Measurements from ENCODE around the gene SEPTIN10.

Gene SEPTIN10

DNA sequence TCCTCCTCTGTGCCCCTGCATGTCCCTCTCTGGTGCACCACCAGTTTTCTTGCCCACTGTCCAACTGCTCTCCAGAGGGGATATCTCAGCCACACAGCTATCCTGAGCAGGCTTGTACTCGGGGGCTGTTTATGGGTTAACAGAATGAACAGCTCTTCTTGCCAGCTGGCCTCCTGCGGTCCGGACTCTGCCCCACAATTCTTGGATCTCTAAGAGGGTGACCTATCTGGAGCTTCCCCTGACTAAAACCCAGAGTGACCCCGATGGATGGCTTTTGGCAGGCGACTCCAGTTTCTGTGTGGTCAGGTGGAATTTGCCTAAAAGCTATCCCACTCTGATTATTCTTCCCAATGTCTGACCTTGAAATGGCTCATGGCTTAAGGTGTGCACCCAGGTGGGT is 9.5 kb upstream of the SEPTIN10 start:
- H3K4me3 ChIP-seq, result no peak overlapping the region
- DNase-seq (ENCODE audit: low spot score), result no peak
- H3K27ac ChIP-seq, result no peak overlapping the region
- TF ChIP-seq, protein P1, sequence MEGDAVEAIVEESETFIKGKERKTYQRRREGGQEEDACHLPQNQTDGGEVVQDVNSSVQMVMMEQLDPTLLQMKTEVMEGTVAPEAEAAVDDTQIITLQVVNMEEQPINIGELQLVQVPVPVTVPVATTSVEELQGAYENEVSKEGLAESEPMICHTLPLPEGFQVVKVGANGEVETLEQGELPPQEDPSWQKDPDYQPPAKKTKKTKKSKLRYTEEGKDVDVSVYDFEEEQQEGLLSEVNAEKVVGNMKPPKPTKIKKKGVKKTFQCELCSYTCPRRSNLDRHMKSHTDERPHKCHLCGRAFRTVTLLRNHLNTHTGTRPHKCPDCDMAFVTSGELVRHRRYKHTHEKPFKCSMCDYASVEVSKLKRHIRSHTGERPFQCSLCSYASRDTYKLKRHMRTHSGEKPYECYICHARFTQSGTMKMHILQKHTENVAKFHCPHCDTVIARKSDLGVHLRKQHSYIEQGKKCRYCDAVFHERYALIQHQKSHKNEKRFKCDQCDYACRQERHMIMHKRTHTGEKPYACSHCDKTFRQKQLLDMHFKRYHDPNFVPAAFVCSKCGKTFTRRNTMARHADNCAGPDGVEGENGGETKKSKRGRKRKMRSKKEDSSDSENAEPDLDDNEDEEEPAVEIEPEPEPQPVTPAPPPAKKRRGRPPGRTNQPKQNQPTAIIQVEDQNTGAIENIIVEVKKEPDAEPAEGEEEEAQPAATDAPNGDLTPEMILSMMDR (IDR thresholded peaks at IDR 0.05), result no peak

DNA sequence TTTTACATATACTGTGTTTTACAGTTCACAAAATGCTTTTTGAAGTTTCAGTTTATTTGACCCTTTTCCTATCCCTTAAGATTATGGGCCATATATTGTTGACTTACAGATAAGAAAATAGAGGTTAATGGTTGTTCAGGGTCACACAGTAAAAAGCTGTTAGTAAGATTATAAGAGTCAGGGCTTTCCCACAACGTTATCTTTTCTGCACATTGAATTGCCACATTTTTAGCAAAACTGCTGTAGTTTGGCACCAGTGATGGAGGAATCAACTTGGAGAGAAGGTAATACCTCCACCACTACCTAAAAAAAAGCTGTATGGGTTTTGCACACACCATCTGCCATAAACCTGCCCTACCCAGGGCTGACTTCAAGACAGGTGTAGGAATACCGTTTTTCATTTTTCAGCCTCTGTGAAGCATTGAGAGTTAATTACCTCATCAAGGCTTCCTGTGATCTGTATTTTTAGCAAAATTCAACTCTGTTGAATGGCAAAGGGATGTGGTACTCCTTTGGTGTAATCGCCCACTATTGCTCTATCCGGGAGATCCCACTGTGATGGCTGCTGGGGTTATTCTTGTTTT is 5.4 kb upstream of the SEPTIN10 start:
- no peak for DNase-seq (ENCODE audit: low spot score)
- Histone ChIP-seq H3K27ac (no peak overlapping the region), H3K4me3 (no peak overlapping the region)
- TF ChIP-seq, protein P1 (IDR thresholded peaks at IDR 0.05), result no peak

DNA sequence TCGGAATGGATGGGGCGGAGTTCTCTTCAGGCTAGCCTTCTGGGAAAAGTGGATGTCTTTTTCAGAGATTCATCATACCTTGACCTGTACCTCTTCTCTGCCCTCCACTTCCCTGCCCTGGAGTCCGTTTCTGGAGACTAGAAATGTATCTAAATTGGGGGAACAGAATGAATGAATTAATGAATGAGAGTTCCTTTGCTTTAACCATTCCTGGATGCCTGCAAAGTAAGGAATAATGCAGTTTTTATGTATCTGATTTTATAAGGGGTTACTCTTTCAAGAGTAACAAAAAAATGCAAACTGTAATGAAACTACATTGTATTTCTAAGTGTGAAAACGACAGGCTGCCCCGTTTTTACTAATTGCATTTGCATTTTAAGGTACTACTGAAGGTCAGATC is 2.4 kb upstream of the SEPTIN10 start:
- Histone ChIP-seq H3K27ac (no peak overlapping the region), H3K4me3 (peak overlapping the region; percentile 90)
- TF ChIP-seq, protein P1 (IDR thresholded peaks at IDR 0.05), result no peak
- DNase-seq (ENCODE audit: low spot score), result no peak

DNA sequence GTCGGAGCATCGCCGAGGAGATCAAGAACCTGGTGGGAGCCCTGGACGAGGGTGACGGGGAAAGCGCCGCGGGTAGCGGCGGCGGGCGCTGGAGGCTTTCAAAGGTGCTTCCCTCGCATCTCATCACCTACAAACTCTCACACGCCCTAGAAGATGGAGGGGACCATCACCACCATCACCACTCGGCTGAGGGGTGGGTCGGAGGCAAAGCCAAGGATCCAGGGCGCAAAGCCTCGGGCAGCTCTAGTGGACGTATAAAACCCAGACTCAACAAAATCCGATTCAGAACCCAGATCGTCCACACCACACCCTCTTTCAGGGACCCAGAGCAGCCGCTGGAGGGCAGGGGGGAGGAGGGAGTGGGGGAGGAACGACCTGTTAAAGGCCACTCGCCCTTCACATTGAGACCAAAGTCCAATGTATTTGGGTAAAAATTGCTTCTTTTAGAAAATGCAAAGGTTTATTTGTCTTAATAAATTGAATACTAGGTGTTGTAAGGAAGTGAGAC is 1.9 kb upstream of the SEPTIN10 start:
- no peak overlapping the region for H3K27ac ChIP-seq
- no peak for DNase-seq (ENCODE audit: low spot score)
- H3K4me3 ChIP-seq, result peak overlapping the region; percentile 90
- TF ChIP-seq, protein P1 (IDR thresholded peaks at IDR 0.05), result no peak

DNA sequence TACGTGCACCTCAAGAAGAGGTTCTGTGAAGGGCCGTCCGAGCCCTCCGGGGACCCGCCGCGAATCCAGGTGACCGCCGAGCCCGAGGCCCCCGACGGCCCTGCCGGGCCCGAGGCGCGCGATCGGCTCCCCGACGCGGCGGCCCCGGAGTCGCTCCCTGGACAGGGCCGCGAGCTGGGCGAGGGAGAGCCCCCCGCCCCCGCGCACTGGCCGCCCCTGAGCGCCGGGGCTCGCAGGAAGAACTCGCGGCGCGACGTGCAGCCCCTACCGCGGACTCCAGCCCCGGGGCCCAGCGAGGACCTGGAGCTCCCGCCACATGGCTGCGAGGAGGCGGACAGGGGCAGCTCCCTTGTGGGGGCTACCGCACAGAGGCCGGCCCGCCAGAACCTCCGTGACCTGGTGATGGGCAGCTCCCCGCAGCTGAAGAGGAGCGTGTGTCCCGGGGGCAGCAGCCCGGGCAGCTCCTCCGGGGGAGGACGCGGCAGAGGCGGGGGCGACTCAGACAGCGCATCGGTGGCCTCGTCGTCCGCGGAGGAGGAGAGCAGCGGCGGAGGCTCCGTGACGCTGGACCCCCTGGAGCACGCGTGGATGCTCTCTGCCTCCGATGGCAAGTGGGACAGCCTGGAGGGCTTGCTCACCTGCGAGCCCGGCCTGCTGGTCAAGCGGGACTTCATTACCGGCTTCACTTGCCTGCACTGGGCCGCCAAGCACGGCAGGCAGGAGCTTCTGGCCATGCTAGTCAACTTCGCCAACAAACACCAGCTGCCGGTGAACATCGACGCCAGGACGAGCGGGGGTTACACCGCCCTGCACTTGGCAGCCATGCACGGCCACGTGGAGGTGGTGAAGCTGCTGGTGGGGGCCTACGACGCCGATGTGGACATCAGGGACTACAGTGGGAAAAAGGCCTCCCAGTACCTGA is 1.2 kb upstream of the SEPTIN10 start:
- DNase-seq (ENCODE audit: low spot score), result peak; percentile 80
- peak overlapping the region; percentile 90 for H3K4me3 ChIP-seq
- H3K27ac ChIP-seq, result peak overlapping the region; percentile 98 to 99
- TF ChIP-seq, protein P1 (IDR thresholded peaks at IDR 0.05), result no peak

DNA sequence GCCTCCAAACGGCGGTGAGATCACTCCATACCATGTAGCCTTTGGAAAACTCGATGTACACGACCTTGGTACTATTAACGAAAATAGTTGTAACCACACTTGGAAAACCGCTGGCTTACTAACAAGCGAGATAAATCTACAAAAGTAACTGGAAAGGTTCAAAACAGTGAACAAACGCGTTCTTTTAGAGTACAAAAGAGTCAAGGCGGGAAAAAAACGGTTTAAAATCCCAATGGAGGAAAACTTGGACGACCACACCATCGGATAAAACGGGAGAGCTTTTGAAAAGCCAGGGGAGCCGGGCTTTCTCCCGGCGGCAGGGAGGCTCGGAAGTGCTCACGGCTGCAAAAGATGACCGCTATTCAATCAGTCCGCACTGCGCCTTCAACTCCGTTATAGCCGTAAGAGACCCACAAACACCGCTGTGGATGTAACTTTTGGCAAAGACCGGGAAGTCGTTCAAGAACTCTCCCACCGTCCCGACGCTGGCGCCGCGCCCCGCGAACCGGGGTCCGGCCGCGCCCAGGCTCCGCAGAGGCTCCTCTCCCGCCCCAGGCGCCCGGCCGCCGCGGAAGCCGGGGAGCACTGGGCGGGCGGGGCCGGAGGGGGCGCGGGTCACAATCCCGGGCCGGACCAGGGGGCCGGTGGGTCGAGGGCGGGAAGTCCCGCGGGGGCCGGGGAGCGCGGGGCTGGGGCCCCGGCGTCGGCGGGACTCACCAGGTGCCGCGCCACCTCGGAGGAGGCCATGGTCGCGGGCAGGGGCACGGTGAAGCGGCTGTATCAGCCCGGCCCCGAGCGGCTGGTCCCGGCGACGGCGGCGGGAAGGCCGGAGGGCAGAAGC is 465 bp downstream of the SEPTIN10 start:
- Histone ChIP-seq H3K4me3 (peak overlapping the region; percentile 90), H3K27ac (peak overlapping the region; percentile 98 to 99)
- DNase-seq (ENCODE audit: low spot score), result peak; percentile 82
- TF ChIP-seq, protein P1 (IDR thresholded peaks at IDR 0.05), result no peak
